Islet of Langerhans (tissue), 1 donor: ENCODE measurements around the gene PERCC1.
"Not testable (repeated sequence)": the region's sequence is repeated elsewhere in the genome, so short reads cannot be mapped to it uniquely, and the experiment has no call there.

Experiments
- FAIRE-seq: peaks from one replicate; lab custom pipeline; 2011; peaks lifted over from hg19 to GRCh38; lab: Jason Lieb, UNC

Gene PERCC1

DNA sequence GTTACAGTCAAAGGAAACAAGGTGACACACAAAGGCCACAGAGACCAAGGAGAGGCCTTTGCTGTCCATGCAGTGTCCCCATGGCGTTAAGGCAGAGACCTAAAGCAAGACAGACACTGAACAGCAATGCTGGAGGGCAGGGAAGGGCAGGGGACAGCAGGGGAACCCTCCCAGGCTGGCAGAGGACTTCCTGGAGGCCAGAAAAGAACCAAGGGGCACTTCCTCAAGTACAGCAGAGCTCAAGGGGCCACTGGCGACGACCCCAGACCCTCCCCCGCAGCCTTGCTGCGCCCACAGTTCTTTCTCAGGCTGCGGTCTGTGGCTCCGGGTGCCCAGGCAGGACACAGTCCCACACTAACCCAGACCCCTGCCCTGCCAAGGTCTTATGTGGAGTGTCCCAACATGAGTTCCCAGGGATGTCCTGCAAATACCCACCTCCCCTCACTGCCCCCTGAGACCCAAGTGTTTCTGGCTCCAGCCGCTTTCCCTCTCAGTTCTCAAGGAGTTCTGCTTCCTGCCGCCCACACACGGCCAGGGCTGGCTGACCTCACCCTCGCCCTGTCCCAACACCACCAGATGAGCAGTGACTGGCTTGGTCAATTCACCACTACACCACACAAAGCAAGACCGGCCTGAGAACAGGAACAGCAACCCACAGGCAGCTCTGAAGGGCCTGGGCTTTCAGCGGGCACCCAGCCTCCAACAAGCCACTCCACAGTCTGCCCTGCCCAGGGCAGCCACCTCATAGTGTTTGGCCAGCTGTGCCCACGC is 39.8 kb downstream of the PERCC1 start:
- no peak for FAIRE-seq

DNA sequence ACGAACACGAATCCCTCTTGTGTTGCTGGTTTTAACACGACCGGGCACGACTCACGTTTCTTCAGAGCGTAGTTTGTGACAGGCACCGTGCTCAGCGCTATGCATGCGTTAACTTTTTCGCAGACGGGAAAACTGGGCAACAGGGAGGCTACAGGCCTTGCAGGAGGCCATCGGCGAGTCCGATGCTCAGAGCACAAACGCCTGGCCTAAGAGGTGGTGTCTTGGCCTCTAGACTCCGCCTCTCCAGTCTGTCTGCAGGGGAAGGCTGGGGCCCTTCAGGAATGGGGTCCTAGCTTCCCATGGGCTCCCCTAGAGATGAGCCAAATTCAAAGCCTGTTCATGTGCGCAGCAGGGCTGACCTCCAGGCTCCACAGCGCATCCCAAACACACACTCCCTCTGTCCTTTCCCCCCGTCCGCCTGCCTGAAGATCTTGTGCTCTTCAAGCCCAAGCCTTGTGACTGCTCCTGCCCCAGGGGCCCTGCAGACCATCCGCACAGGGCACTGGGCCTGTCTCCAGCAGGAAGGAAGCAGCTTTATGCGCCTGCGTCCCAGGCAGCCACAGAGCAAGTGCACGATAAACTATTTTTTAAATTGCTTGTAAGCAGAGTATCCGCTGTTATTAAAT is 40.8 kb downstream of the PERCC1 start:
- no peak for FAIRE-seq

DNA sequence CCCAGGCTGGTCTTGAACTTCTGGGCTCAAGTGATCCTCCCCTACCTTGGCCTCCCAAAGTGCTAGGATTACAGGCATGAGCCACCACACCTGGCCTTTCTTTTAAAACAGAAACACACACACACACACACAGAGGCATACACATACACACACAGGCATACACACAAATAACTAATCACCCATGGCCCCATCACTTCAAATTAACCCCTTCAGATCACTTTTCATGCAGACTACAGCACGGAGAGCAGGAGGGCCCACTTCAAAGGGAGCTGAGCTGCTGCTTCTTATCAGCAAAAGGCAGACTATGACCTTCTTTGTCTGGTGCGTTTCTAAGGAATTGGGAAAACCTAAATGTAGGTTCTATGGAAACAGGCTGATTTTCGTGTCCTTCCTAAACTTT is 42.1 kb downstream of the PERCC1 start:
- no peak for FAIRE-seq

DNA sequence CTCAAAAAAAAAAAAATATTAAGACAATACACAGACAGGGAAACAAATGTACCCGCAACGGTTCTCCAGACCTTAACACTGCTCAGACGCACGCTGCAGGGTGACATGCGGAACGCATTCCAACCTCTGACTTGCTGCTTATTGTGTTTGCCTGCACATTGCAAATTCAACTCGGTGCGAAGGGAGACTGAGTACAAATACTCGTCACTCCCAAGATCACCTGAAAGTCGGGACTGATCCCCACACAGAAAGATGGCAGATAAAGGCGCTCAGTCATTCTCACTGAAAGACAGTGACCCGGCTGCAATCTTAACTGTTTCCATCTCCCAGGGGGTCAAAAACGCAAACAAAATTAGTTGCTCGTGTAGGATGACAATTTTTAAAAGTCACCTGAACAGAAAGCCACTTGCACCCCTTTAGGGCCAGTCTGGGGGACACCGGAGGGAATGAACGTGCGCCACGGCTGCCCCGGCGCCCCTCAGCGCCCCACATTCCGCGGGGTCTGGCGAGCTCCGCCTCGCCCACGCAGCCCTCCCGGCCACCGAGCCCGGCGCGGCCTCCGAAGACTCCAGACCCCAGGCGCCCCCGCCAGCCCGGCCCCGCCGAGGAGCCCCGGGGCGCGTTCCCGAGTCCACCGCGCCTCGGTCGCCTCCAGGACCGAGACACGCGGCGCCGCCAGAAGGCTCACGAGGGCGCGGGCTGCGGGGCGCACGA is 43.4 kb downstream of the PERCC1 start:
- FAIRE-seq: no peak

DNA sequence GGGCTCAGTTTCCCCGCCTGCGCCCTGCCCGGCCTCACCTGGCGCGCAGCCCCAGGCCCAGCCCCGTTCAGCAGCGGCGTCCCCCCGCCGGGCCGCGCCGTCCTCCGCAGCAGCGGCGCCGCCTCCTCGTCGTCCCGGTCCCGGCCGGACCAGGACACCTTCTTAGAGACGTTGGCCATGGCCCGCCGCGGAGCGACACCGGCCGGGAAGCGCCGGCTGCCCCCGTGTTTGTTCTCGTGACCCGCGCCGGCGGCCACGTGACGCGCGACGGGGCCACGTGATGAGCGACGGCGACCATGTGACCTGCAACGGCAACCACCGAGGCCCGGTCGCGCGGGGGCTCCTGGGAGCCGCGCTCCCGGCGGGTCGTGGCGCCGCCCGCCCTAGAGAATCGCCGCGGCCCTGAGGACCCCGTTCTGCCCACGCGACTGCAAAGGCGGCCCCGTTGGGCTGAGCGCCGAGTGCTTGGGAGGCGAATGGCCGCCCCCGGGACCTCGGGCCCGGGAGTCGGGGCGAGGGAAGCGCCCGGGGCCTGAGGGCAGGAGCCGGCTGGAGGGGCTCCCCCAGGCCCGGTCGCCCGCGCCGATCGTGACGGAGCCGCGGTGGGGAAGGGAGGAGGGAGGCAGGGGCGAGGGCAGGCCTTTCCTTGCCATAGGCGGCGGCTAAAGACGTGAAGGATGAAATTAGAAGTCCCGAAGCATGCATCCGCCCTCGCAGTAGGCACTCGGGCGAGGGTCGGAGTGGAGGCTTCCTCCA is 44.1 kb downstream of the PERCC1 start, which contains the start of gene CLCN7:
Gene CLCN7, minus strand, starts transcription at position 233 of the 756 bp plus-strand sequence. Its CDS starts 54 bp downstream, at position 179.
- no peak for FAIRE-seq

DNA sequence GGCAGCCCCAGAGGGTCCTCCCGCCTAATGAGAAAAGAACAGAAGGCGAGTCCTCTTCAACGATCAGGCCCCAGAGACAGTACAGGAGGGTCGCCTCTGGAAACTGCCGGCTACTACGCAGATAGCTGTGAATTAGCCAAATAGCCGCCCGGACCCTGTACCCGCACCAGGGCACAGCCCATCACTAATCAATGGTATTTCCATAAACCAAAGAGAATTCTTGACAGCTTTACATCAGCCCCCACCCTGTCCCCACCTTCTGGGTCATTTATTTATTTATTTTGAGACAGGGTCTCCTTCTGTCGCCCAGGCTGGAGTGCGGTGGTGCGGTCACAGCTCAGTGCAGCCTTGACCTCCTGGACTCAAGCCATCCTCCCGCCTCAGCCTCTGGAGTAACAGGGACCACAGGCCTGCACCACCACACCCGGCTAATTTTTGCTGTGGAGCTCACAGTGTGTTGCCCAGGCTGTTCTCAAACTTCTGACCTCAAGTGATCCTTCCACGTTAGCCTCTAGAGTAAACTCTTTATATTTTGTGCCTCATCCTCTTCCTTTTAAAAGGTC is 44.8 kb downstream of the PERCC1 start:
- FAIRE-seq: no peak

DNA sequence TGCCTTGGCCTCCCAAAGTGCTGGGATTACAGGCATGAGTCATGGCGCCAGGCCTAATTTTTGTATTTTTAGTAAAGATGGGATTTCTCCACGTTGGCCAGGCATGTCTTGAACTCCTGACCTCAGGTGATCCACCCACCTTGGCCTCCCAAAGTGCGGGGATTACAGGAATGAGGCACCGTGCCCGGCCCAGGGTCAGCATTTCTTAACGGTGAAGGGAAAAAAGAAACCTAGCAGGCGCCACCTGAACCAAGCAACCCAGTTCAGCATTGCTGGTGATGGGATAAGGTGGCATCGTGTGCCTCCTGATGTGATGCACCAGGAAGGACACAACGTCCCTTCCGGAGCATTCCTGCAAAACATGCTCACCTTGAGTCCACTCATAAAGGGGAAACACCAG is 46.2 kb downstream of the PERCC1 start:
- FAIRE-seq: no peak

DNA sequence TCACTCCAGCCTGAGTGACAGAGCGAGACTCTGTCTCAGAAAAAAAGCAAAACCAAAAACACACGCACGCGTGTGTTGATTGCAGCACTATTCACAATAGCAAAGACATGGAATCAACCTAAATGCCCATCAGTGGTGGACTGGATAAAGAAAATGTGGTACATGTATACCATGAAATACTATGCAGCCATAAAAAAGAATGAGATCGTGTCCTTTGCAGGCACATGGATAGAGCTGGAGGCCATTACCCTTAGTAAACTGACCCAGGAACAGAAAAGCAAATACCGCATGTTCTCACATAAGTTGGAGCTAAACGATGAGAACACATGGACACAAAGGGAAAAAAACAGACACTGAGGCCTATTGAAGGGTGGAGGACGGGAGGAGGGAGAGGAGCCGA is 48.1 kb downstream of the PERCC1 start:
- FAIRE-seq: not testable (repeated sequence)

DNA sequence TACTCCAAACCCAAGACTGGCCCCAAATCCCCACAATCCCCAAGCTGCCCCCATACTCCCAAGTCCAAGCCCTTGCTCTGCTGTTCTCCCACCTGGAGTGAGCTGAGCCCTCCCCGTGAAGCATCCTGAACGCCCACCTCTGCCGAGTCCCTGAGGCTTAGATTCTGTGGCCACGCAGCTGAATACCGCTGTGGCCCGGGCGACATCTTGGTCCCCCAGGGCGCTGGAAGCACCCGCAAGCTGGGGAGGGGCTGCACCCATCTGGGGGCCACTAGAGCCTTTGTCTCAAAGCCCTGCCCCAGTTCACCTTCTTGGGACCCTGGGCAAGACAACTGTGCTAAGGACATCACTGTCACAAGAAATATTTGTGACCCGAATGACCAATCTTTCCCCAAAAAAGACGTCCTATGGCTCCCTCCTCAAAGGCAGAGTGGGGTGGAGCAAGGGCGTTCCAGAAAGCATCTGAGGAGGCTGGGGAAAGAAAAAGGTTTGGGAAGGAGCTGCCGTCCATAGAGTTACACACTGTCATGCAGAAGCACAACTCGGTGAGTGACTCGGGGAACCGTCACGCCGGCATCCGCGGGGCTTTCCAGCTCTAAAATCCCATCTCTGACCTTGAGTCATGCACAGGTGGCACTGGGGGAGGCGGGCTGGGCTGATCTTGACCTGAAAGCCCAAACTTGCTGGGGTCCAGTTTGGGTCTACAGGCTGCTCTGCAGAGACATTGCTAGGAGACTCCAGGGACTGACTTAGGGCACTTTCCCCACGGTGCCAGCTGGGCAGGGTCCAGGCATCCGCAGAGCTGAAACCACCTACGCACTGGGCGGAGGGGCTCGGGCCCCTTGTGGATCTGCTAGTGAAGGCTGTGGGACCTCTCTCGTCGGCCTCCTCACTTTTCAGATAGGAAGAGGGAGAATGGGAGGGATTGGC is 51.3 kb downstream of the PERCC1 start:
- FAIRE-seq: no peak
